Calu3 (cell line): ENCODE results near the gene TRIO. TPM values are rescaled to one million over a fixed set of nuclear protein-coding genes. Genes with fewer than 3 reads are reported as not detected.

Experiments
- BruUV-seq: library from RNA; stranded (reverse); fragments of 400-500 nt; replicated peaks from 2 replicates; lab custom pipeline; 2021; lab: Mats Ljungman, UMichigan
- CTCF ChIA-PET: fragments of 300-600 bp; sonication (Branson Sonifier 250); formaldehyde crosslinking; loops from one replicate; lab custom pipeline; 2022; ENCODE audit warnings: antibody characterized with exemption; lab: Charles Lee
- DNase-seq: peaks from one replicate; pipeline ENCODE4 v3.0.0; 2022
- H3K27ac Mint-ChIP-seq: one replicate; pipeline ENCODE4 v1.8.0; 2022; ENCODE audit warnings: mixed read lengths; ENCODE audit not compliant: unreplicated experiment
- H3K27me3 Mint-ChIP-seq: one replicate; pipeline ENCODE4 v1.8.0; 2022; ENCODE audit warnings: mixed read lengths; ENCODE audit not compliant: unreplicated experiment
- H3K36me3 Mint-ChIP-seq: one replicate; pipeline ENCODE4 v1.8.0; 2022; ENCODE audit warnings: mild to moderate bottlenecking, moderate library complexity, mixed read lengths; ENCODE audit not compliant: insufficient read depth, unreplicated experiment
- H3K4me1 Mint-ChIP-seq: one replicate; pipeline ENCODE4 v1.8.0; 2022; ENCODE audit warnings: mild to moderate bottlenecking, low read depth, mixed read lengths; ENCODE audit not compliant: unreplicated experiment
- H3K4me3 Mint-ChIP-seq: one replicate; pipeline ENCODE4 v1.8.0; 2022; ENCODE audit warnings: mild to moderate bottlenecking, low read depth, moderate library complexity, mixed read lengths; ENCODE audit not compliant: unreplicated experiment
- H3K9me3 Mint-ChIP-seq: one replicate; pipeline ENCODE4 v1.8.0; 2022; ENCODE audit warnings: low read depth, mixed read lengths; ENCODE audit not compliant: unreplicated experiment
- intact Hi-C: fragments of 100-400 bp; cut with micrococcal nuclease; formaldehyde crosslinking; loops from one replicate; pipeline ENCODE4 v1.10.0; 2022; ENCODE audit not compliant: unreplicated experiment
- total RNA-seq: library from RNA; stranded (reverse); gene quantifications from 2 replicates; pipeline ENCODE4 v1.2.3, GENCODE V29; 2022
- TF ChIP-seq, protein P1 (sequence below): fragments of 200-600 bp; IDR thresholded peaks from one replicate; pipeline ENCODE4 v1.8.0; 2022; ENCODE audit warnings: antibody characterized with exemption; ENCODE audit not compliant: unreplicated experiment

TRIO gene
- total RNA-seq, 1 experiment from 2014 or later: 183 TPM

DNA sequence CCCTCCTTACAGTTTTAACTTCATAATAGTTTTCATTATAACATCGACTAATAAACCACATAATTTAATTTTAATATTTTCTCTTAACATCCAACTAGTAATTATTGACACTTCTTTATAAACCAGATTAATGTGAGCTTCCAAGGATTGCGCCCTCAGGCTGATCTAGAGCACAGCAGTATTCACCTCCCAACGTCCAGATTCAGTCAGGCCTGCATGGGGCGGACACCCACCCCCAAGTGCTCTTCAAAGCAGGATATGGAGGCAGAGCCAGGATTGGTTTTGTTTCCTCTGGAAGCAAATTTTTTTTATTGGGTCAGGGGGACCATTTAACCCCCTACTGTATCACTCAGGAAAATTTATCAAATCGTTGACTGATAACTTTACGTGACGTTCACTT, 215.4 kb downstream of the TRIO start:
- BruUV-seq: no TSS peak
- intact Hi-C loops: no loop called here
- Mint-ChIP-seq H3K9me3 (no peaks in the 10 kb centered on the region), H3K27me3 (no peaks in the 10 kb centered on the region), H3K27ac (no peak overlapping the region), H3K36me3 (peaks cover 36% of the 10 kb centered on the region), H3K4me3 (no peak overlapping the region), H3K4me1 (no peaks in the 10 kb centered on the region)
- TF ChIP-seq, protein P1, sequence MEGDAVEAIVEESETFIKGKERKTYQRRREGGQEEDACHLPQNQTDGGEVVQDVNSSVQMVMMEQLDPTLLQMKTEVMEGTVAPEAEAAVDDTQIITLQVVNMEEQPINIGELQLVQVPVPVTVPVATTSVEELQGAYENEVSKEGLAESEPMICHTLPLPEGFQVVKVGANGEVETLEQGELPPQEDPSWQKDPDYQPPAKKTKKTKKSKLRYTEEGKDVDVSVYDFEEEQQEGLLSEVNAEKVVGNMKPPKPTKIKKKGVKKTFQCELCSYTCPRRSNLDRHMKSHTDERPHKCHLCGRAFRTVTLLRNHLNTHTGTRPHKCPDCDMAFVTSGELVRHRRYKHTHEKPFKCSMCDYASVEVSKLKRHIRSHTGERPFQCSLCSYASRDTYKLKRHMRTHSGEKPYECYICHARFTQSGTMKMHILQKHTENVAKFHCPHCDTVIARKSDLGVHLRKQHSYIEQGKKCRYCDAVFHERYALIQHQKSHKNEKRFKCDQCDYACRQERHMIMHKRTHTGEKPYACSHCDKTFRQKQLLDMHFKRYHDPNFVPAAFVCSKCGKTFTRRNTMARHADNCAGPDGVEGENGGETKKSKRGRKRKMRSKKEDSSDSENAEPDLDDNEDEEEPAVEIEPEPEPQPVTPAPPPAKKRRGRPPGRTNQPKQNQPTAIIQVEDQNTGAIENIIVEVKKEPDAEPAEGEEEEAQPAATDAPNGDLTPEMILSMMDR: no peak
- DNase-seq: no peak
- CTCF ChIA-PET: no interaction called here

DNA sequence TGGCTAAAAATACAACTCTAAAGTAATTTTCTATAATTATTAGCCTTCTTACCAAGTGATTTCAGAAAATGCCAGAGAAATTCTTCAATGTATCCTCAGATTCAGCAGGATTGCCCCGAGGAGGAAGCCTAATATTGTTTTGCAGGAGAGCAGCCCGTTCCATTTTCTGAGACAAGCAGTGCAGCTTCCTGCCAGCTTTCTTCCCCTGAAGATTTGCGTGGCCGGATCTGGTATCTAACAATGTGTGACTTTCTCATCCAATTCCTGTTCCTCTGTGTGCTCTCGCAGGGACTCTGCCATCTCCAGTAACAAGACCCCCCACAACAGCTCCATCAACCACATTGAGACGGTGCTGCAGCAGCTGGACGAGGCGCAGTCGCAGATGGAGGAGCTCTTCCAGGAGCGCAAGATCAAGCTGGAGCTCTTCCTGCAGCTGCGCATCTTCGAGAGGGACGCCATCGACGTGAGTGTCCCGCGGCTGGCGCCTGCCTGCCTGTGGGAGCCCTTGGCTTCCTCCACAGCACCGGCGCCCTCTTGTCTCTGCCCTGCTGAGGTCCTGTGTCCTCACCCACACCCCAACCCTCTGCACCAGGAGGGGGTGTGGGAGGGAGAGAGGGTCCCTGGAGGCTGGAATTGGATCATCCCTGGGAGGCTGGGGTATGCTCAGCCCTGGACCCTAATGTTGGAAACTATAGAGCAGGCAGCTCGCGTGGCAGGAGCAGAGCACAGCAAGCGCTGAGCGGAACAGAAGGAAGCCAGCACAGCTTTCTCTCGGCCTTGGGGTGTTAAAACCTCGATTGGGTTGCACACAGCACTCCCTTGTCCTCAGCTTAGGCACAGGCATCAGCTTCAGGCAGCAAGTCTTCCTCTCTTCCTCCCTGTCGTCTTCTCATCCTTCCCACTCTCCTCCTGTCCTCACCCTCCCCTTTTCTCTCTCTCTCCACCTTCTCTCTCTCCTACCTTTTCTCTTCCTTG, 216.2 kb downstream of the TRIO start:
- no peaks in the 10 kb centered on the region for H3K4me1 Mint-ChIP-seq
- peaks cover 32% of the 10 kb centered on the region for H3K36me3 Mint-ChIP-seq
- no peak overlapping the region for H3K4me3 Mint-ChIP-seq
- no peaks in the 10 kb centered on the region for H3K9me3 Mint-ChIP-seq
- H3K27ac Mint-ChIP-seq: no peak overlapping the region
- DNase-seq: no peak
- BruUV-seq: no TSS peak
- H3K27me3 Mint-ChIP-seq: no peaks in the 10 kb centered on the region
- TF ChIP-seq, protein P1: no peak
- intact Hi-C loops: loop anchor here (5.0 kb wide), 1 partner anchor 382 kb away; no protein-coding TSS in a partner anchor
- CTCF ChIA-PET: no interaction called here

DNA sequence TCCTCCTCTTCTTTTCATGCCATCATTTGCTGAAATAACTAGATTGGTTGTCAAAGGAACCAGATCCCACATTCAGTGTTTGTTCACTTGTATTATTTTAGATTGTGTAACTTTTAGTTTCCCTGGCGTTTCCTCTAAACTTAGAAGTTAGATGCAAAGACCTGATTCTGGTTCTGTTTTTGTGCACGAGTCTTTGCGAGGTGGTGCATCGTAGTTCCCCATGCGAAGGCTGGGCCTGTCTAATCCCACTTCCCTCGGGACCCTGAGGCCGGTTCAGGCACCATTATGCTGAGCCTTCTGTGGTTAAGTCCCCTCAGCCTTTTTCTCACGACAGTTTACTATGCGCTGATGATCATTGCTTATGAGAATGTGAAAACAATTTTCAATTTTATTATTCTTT, 219.3 kb downstream of the TRIO start:
- no peaks in the 10 kb centered on the region for H3K9me3 Mint-ChIP-seq
- no peak overlapping the region for H3K27ac Mint-ChIP-seq
- CTCF ChIA-PET: interaction anchor here (0.7 kb wide), 1 partner anchor 831 kb away, joined by 3 read pairs; no protein-coding TSS in a partner anchor
- H3K4me3 Mint-ChIP-seq: no peak overlapping the region
- no peaks in the 10 kb centered on the region for H3K27me3 Mint-ChIP-seq
- H3K36me3 Mint-ChIP-seq: peaks cover 42% of the 10 kb centered on the region
- no peak for DNase-seq
- TF ChIP-seq, protein P1: no peak
- intact Hi-C loops: loop anchor here (5.0 kb wide), 1 partner anchor 385 kb away; no protein-coding TSS in a partner anchor
- no peaks in the 10 kb centered on the region for H3K4me1 Mint-ChIP-seq
- no TSS peak for BruUV-seq

DNA sequence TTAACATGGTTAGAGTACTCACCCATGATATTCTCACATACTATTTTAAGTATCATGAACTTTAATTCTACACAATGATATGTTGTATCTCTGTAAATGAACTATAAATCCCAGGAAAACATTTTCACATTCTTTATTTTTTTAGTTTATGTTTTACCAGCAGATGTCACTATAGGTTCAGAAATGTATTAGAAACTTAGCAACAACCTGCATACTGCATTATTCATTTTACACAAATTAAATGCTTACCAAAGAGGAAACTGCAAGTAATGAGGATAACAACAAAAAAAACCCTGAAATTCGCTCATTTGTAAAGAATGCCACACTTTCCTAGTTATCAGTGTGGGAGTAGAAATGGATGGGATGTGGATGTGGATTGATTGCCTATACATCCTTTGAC, 221.0 kb downstream of the TRIO start:
- CTCF ChIA-PET: no interaction called here
- H3K9me3 Mint-ChIP-seq: no peaks in the 10 kb centered on the region
- peaks cover 49% of the 10 kb centered on the region for H3K36me3 Mint-ChIP-seq
- H3K4me3 Mint-ChIP-seq: no peak overlapping the region
- no TSS peak for BruUV-seq
- H3K4me1 Mint-ChIP-seq: no peaks in the 10 kb centered on the region
- no peaks in the 10 kb centered on the region for H3K27me3 Mint-ChIP-seq
- DNase-seq: no peak
- H3K27ac Mint-ChIP-seq: no peak overlapping the region
- TF ChIP-seq, protein P1: no peak
- intact Hi-C loops: loop anchor here (5.0 kb wide), 1 partner anchor 387 kb away; no protein-coding TSS in a partner anchor
